ENCODE results near the gene MBD3. TPM values are rescaled to one million over a fixed set of nuclear protein-coding genes. Genes with fewer than 3 reads are reported as not detected.

The MBD3 gene
- total and polyA plus RNA-seq, 2 experiments from 2014 or later: 93.3 to 171 TPM

- DNase-seq (ENCODE audit: low read depth in 1 of 2, low spot score in 1 of 2): no peak
- peaks cover 2% of the 10 kb centered on the region for H3K36me3 ChIP-seq
- H3K4me1 ChIP-seq (ENCODE audit: low read depth): no peaks in the 10 kb centered on the region
- H3K4me3 ChIP-seq: no peak overlapping the region
- no peaks in the 10 kb centered on the region for H3K9me3 ChIP-seq (ENCODE audit: low read depth)
- no peak for TF ChIP-seq CTCF (IDR thresholded peaks at IDR 0.05; ENCODE audit: low read depth, low read length)
- no peaks in the 10 kb centered on the region for H3K27me3 ChIP-seq
- no peak overlapping the region for H3K27ac ChIP-seq
Observed at GRCh38 chr19:1560286-1560882, 32.3 kb downstream of the MBD3 start.

- H3K4me1 ChIP-seq (ENCODE audit: low read depth): no peaks in the 10 kb centered on the region
- no peak overlapping the region for H3K4me3 ChIP-seq
- H3K9me3 ChIP-seq (ENCODE audit: low read depth): no peaks in the 10 kb centered on the region
- TF ChIP-seq CTCF (IDR thresholded peaks at IDR 0.05; ENCODE audit: low read depth, low read length): no peak
- H3K27me3 ChIP-seq: no peaks in the 10 kb centered on the region
- H3K36me3 ChIP-seq: peaks cover 7% of the 10 kb centered on the region
- no peak for DNase-seq (ENCODE audit: low read depth in 1 of 2, low spot score in 1 of 2)
- H3K27ac ChIP-seq: no peak overlapping the region
Observed at GRCh38 chr19:1558552-1558951, 34.1 kb downstream of the MBD3 start.

- Histone ChIP-seq H3K36me3 (peaks cover 7% of the 10 kb centered on the region), H3K27me3 (no peaks in the 10 kb centered on the region), H3K4me1 (ENCODE audit: low read depth) (no peaks in the 10 kb centered on the region), H3K27ac (no peak overlapping the region), H3K9me3 (ENCODE audit: low read depth) (no peaks in the 10 kb centered on the region), H3K4me3 (no peak overlapping the region)
- no peak for TF ChIP-seq CTCF (IDR thresholded peaks at IDR 0.05; ENCODE audit: low read depth, low read length)
- no peak for DNase-seq (ENCODE audit: low read depth in 1 of 2, low spot score in 1 of 2)
Observed at GRCh38 chr19:1556390-1557070, 36.1 kb downstream of the MBD3 start.

- DNase-seq (ENCODE audit: low read depth in 1 of 2, low spot score in 1 of 2): no peak
- Histone ChIP-seq H3K27me3 (no peaks in the 10 kb centered on the region), H3K4me1 (ENCODE audit: low read depth) (no peaks in the 10 kb centered on the region), H3K4me3 (no peak overlapping the region), H3K36me3 (peaks cover 7% of the 10 kb centered on the region), H3K9me3 (ENCODE audit: low read depth) (no peaks in the 10 kb centered on the region), H3K27ac (no peak overlapping the region)
- no peak for TF ChIP-seq CTCF (IDR thresholded peaks at IDR 0.05; ENCODE audit: low read depth, low read length)
Observed at GRCh38 chr19:1555487-1556389, 36.9 kb downstream of the MBD3 start.

- H3K9me3 ChIP-seq (ENCODE audit: low read depth): no peaks in the 10 kb centered on the region
- H3K4me1 ChIP-seq (ENCODE audit: low read depth): no peaks in the 10 kb centered on the region
- DNase-seq (ENCODE audit: low read depth in 1 of 2, low spot score in 1 of 2): no peak
- H3K36me3 ChIP-seq: peaks cover 7% of the 10 kb centered on the region
- TF ChIP-seq CTCF (IDR thresholded peaks at IDR 0.05; ENCODE audit: low read depth, low read length): no peak
- no peak overlapping the region for H3K27ac ChIP-seq
- H3K27me3 ChIP-seq: no peaks in the 10 kb centered on the region
- no peak overlapping the region for H3K4me3 ChIP-seq
Observed at GRCh38 chr19:1554968-1555367, 37.7 kb downstream of the MBD3 start.

Measured in cardiac muscle cell (in vitro differentiated cells and primary cell).